Stimulated activated CD8-positive, alpha-beta memory T cell treated with anti-CD3 and anti-CD28 coated beads, Interleukin-12 subunit alpha, Interleukin-12 subunit beta, amount 100 ng/mL, for 24 hours (primary cell): ENCODE measurements around the gene EBF4.
A peak's percentile ranks its signal among the peaks of the same experiment; 100 is the strongest.

Experiments
- DNase-seq: peaks from one replicate; pipeline ENCODE4 v3.0.0-alpha.2; 2020; ENCODE audit errors: extremely low read depth

The EBF4 gene

DNA sequence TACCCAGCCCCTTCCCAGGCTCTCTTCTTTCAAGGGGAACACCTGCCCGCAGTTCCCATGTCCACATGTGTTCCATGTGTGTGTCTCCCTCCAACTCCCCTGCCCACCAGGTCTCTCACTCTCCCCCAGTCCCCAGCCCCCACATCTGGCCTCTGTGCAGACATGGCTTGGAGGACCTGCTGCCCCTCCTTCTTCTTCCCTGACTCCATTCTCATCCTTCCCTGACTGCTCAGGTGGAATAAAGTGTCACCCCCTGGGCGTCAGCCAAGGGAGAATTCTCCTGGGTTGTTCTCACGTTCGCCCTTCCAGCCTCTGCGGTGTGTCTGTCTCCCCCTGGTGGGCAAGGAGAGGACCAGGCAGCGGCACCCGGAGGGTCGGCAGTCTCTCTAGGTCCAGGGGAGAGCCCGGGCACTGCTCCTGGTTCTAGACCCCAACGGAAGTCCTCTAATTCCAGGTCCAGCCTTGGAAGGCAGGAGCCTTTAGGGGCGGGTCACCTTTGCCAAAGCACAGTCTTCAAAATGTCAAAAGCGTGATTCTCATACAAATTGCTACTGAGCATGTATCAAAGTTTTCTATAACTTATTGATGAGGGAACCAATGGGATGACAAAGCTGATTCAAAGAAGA, 50.5 kb downstream of the EBF4 start:
- DNase-seq, result peak; percentile 32

- DNase-seq, result no peak
Measured at GRCh38 chr20:2745060-2745910, 52.7 kb downstream of the EBF4 start.

- no peak for DNase-seq
Measured at GRCh38 chr20:2745936-2746635, 53.5 kb downstream of the EBF4 start.

DNA sequence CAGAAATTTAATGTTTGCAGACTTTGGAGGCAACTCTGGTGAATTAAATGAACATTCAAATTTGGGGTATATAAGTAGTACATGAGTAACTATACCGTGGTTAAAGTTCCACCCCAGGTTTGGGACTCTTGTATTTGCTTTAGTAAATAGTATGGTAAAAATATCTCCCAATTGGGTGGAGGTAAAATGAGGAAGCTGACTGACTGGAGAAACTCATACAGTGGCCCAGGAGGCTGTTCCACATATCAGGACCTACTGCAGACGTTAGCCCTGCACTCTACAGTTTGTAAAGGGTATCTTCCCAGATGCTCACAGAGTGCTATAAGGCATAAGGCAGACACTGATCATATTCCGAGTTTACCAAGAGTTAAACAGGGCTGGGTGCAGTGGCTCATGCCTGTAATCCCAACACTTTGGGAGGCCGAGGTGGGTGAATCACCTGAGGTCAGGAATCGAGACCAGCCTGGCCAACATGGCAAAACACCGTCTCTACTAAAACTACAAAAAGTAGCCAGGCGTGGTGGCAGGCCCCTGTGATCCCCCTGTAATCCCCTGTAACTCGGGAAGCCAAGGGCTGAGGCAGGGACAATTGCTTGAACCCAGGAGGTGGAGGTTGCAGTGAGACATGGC, 54.2 kb downstream of the EBF4 start:
- DNase-seq, result no peak

DNA sequence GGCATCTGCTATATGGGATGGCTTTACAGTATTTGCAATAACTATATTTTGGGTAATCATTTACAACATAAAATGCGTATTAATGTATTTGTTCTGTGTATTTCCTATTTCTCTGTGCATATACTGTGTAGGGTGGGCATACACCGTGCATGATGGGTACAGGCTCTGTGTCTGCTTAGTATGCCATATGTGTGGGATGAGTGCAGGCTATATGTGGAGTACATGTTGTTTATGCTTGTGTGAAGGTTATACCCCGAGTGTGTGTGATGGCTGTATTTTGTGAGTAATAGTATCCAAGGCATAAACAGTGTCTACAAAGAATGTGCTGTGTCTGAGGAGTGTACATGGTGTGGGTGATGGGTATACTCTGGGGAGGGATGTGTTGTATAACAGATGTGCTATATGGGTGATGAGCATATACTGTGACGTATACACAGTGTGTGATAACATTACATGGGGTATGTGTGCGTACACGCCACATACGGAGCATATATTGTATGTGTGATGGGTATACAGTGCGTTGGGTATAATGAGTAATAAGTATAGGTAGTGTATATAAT, 55.2 kb downstream of the EBF4 start:
- DNase-seq, result no peak

DNA sequence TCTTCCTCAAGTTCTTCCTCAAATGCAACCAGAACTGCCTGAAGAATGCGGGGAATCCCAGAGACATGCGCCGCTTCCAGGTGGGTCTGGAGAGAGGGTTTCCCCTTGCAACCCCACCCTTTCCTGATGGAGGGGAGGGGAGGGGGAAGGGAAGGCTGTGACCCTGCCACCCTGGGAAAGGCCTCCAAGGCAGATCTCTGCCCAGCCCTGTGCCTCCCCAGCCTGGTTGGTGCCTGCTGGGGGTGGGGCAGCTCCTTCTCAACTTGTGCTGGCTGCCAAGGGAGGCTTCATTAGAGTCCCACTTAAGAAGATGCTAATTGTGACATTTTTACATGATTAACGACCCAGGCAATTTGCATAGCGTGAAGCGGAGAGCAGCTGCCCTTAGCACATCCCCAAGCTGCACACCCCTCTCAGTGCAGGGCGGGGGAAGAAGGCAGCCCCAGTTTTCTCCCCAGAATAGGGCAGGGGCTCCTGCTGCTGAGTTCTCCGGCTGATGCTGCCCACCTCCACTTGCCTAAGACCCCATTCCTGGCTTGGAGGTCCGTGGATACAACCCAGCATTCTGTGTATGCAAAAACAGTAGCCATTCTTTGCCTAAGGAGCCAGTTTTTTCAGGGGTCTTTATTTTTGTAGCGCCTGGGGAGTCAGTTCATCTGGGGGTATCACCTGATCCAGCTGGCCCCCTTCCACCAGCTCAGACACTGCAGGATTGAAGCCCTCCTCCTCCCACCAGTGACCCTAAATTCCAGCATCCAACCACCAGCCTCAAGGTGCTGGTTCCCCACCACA, 56.2 kb downstream of the EBF4 start:
- no peak for DNase-seq

GRCh38 chr20:2749343-2749950, 56.9 kb downstream of the EBF4 start:
- DNase-seq, result no peak

- DNase-seq, result no peak
Measured at GRCh38 chr20:2749951-2750490, 57.4 kb downstream of the EBF4 start.

DNA sequence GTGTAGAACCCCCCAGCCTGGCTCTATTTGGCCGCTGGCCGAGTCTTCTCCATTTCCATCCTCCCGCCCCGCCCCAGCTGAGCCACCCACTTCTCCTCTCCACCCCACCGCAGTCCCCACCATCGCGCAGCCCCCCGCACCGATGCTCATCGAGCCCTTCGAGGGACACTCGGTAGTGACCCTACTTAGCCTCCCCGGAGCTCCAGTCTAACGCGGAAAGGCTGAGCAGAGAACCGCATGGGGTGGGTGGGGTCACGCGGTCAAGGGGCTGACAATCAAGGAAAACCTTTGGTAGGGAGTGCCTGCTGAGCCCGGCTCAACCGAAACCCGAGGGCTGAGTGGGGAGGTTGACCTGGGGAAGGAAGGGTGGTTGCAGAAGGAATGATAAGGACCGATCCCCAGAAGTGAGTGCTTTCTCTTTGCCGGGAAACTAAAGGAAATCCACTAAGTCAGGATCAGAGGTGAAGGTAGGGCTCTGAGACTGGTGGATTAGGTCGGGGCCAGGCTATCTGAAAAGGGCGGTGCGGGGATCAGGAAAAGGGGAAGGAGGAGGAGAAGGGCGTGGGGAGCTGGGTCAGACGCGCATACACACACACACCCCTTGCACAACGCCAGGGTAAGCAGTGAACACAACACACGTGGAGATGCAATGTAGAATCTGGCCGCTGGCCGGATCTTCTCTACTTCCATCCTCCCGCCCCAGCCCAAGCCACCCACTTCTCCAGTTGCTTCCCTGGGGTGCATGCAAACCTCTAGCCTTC, 58.1 kb downstream of the EBF4 start:
- DNase-seq, result no peak

GRCh38 chr20:2751347-2751877, 58.8 kb downstream of the EBF4 start:
- DNase-seq, result no peak

GRCh38 chr20:2751878-2752566, 59.4 kb downstream of the EBF4 start:
- no peak for DNase-seq

DNA sequence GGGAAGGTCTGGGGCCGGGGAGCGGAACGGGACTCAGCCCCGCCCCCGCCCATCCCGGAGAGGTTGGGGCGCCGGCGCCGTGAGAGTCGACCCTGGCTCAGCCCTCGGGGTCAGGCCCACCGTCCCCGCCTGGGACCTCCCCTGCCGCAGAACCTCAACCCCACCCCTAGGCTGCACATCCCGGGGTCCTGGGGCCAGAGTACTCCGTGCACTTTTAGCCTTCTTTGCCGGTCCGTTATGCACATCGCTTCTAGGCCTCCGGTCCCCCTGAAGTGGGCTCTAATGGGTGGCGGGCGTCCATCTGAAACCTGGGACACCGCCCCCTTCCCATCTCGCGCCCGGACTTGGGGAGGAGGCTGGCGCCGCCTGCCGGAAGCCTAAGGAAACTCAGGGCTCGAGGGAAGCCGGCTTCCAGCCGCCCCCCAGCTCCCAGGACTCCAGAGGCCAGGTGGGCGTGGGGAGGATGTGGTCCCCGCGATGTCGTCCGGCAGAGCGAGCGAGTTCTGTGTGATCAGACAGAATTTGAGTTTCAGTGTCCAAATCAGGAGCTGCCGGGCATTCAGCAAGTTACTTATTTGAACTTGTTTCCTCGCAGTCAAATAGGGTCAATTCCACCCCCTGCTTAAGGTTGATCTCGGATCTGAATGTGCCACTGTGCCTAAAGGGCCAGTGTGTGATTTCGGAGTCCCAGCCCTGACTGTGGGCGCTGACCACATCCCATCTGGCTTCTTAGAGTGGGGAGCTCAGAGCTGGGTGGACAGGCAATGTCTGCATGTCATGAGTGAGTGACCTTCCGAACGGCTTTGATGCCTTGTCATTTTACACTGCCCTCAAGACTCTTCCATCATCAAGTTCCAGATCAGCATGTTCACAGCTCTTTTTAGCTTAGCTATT, 60.2 kb downstream of the EBF4 start:
- DNase-seq, result no peak

- DNase-seq, result no peak
Measured at GRCh38 chr20:2753461-2754040, 61.0 kb downstream of the EBF4 start.

DNA sequence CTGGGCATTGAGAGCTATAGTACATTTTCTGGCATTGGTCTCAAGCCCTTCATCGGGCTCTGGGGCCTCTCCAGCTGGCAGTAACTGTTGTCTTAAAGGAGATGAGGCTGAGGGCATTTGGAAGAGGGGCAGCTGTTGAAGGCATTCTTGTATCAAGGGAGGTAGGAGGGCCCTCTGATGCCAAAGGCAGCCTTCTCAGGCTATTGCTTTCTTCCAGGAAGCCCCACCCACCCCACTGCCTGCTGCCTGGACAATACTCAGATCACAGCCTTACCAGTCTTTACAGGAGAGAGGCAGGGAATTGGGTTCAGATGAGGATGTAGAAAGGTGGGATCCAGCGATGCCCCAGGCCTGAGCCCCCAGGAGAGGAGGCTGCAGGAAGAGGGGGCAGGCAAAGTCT, 61.8 kb downstream of the EBF4 start:
- no peak for DNase-seq

GRCh38 chr20:2755451-2756055, 63.0 kb downstream of the EBF4 start:
- DNase-seq, result no peak

GRCh38 chr20:2756056-2756611, 63.6 kb downstream of the EBF4 start:
- DNase-seq, result no peak

- DNase-seq, result no peak
Measured at GRCh38 chr20:2757001-2757400, 64.4 kb downstream of the EBF4 start.
